Body of pancreas (tissue), 4 donors: ENCODE data around the gene ABI3BP.

Experiments used
- CTCF ChIP-seq, 7 experiments: fragments of 450-650 bp in 4 of 7; fragments of 200-600 bp in 3 of 7; sonication (generic) in 3 of 7; IDR thresholded peaks; one replicate each; pipeline ENCODE4 v1.5.1; 2016 to 2019; ENCODE audit warnings: antibody characterized with exemption in 7 of 7
- POLR2A ChIP-seq, 3 donors: fragments of 450-650 bp; IDR thresholded peaks; one replicate each; pipeline ENCODE4 v1.6.1; 2016; ENCODE audit warnings: antibody characterized with exemption in 3 of 3, mild to moderate bottlenecking in 2 of 3

DNA sequence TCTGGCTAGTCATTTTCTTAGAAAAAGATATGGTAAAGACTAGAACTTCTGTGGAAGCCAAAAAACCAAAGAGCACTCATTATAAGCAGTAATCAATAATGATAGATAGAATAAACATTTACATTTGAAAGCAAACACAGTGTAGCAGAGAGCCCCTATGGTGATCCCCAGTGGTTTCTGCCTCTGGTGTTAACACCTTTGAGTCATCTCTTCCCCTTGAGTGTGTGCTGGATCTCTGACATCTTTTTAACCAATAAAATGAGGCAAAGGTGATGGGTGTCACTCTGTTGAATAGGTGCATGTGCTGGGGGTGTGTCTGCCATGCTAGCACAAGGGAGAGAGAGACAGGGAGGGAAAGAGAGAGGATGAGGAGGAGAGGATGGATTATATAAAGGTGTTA, 162.3 kb downstream of the ABI3BP start:
- TF ChIP-seq CTCF (IDR thresholded peaks at IDR 0.05) (no peak), POLR2A (IDR thresholded peaks at IDR 0.05) (no peak)
